ENCODE measurements around the gene MAP3K9.
A peak's percentile ranks its signal among the peaks of the same experiment; 100 is the strongest.

The MAP3K9 gene

DNA sequence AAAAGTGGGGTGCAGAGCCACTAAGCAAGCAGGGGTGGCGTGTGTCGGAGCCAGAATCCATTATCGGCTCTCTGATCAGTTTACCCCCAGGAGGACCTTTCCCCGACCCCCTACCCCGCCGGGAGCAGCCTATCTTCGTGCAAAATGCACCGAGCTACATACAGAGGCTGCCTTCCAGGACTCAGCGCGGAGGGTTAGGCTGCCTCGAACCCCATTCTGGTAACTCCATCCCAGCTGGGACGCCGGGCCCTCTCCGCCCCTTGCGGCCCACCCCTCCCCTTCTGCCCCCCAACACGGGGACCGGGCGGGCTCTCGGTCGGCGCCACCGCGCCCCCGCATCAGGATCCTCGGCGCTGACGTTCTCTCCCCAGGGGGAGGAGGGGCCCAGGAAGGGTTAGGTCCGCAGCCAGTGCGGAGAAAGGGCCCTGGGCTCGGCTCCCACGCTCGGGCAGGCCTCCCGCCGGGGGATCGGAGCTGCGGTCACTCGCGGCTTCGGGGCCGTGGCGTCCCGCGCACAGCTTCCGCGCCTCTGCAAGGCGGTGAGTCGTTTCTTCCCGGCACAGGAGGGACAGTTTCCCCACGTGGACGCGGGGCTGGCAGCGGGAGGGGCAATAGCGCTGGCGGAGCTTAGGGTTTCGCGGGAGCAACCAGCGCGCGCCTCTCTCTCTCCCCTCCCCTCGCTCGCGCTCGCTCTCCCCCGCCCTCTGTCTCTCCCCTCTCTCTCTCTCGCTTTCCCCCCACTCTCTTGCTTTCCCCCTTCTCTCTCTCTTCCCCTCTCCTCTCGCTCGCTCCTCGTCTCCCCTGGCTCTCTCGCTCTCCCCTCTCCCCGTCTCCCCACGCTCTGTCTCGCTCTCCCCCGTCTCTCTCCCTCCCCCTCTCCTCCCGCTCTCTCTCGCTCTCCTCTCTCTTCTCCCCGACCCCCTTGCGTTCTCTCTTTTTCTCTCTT is 12.5 kb upstream of the MAP3K9 start:
- peak; percentile 71 for ATAC-seq
- TF ChIP-seq RARB (CRISPR knock-in tag; IDR thresholded peaks at IDR 0.05) (no peak), ESRRG (CRISPR knock-in tag; IDR thresholded peaks at IDR 0.05) (no peak), OSR1 (CRISPR knock-in tag; IDR thresholded peaks at IDR 0.05) (no peak), ISL1 (CRISPR knock-in tag; IDR thresholded peaks at IDR 0.05) (no peak), BACH2 (CRISPR knock-in tag; IDR thresholded peaks at IDR 0.05; ENCODE audit: borderline replicate concordance) (no peak), ZNF70 (CRISPR knock-in tag; IDR thresholded peaks at IDR 0.05) (no peak), SNAI2 (CRISPR knock-in tag; IDR thresholded peaks at IDR 0.05) (no peak), ZFP30 (CRISPR knock-in tag; IDR thresholded peaks at IDR 0.05) (no peak), TOX (CRISPR knock-in tag; IDR thresholded peaks at IDR 0.05; ENCODE audit: borderline replicate concordance) (no peak), CSDC2 (CRISPR knock-in tag; IDR thresholded peaks at IDR 0.05) (no peak), GLIS3 (CRISPR knock-in tag; IDR thresholded peaks at IDR 0.05) (no peak), ZNF8 (CRISPR knock-in tag; IDR thresholded peaks at IDR 0.05) (no peak), PPARA (CRISPR knock-in tag; IDR thresholded peaks at IDR 0.05; ENCODE audit: borderline replicate concordance) (no peak)
- TF ChIP-seq, protein P1, sequence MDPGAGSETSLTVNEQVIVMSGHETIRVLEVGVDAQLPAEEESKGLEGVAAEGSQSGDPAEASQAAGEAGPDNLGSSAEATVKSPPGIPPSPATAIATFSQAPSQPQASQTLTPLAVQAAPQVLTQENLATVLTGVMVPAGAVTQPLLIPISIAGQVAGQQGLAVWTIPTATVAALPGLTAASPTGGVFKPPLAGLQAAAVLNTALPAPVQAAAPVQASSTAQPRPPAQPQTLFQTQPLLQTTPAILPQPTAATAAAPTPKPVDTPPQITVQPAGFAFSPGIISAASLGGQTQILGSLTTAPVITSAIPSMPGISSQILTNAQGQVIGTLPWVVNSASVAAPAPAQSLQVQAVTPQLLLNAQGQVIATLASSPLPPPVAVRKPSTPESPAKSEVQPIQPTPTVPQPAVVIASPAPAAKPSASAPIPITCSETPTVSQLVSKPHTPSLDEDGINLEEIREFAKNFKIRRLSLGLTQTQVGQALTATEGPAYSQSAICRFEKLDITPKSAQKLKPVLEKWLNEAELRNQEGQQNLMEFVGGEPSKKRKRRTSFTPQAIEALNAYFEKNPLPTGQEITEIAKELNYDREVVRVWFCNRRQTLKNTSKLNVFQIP (CRISPR knock-in tag; IDR thresholded peaks at IDR 0.05; ENCODE audit: borderline replicate concordance, low read depth), result no peak
- TF ChIP-seq, protein P2, sequence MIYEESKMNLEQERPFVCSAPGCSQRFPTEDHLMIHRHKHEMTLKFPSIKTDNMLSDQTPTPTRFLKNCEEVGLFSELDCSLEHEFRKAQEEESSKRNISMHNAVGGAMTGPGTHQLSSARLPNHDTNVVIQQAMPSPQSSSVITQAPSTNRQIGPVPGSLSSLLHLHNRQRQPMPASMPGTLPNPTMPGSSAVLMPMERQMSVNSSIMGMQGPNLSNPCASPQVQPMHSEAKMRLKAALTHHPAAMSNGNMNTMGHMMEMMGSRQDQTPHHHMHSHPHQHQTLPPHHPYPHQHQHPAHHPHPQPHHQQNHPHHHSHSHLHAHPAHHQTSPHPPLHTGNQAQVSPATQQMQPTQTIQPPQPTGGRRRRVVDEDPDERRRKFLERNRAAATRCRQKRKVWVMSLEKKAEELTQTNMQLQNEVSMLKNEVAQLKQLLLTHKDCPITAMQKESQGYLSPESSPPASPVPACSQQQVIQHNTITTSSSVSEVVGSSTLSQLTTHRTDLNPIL (CRISPR knock-in tag; IDR thresholded peaks at IDR 0.05; ENCODE audit: low read depth), result no peak
- TF ChIP-seq, protein P3, sequence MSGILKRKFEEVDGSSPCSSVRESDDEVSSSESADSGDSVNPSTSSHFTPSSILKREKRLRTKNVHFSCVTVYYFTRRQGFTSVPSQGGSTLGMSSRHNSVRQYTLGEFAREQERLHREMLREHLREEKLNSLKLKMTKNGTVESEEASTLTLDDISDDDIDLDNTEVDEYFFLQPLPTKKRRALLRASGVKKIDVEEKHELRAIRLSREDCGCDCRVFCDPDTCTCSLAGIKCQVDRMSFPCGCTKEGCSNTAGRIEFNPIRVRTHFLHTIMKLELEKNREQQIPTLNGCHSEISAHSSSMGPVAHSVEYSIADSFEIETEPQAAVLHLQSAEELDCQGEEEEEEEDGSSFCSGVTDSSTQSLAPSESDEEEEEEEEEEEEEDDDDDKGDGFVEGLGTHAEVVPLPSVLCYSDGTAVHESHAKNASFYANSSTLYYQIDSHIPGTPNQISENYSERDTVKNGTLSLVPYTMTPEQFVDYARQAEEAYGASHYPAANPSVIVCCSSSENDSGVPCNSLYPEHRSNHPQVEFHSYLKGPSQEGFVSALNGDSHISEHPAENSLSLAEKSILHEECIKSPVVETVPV (CRISPR knock-in tag; IDR thresholded peaks at IDR 0.05), result no peak
- TF ChIP-seq, protein P4, sequence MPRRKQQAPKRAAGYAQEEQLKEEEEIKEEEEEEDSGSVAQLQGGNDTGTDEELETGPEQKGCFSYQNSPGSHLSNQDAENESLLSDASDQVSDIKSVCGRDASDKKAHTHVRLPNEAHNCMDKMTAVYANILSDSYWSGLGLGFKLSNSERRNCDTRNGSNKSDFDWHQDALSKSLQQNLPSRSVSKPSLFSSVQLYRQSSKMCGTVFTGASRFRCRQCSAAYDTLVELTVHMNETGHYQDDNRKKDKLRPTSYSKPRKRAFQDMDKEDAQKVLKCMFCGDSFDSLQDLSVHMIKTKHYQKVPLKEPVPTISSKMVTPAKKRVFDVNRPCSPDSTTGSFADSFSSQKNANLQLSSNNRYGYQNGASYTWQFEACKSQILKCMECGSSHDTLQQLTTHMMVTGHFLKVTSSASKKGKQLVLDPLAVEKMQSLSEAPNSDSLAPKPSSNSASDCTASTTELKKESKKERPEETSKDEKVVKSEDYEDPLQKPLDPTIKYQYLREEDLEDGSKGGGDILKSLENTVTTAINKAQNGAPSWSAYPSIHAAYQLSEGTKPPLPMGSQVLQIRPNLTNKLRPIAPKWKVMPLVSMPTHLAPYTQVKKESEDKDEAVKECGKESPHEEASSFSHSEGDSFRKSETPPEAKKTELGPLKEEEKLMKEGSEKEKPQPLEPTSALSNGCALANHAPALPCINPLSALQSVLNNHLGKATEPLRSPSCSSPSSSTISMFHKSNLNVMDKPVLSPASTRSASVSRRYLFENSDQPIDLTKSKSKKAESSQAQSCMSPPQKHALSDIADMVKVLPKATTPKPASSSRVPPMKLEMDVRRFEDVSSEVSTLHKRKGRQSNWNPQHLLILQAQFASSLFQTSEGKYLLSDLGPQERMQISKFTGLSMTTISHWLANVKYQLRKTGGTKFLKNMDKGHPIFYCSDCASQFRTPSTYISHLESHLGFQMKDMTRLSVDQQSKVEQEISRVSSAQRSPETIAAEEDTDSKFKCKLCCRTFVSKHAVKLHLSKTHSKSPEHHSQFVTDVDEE (CRISPR knock-in tag; IDR thresholded peaks at IDR 0.05), result no peak

DNA sequence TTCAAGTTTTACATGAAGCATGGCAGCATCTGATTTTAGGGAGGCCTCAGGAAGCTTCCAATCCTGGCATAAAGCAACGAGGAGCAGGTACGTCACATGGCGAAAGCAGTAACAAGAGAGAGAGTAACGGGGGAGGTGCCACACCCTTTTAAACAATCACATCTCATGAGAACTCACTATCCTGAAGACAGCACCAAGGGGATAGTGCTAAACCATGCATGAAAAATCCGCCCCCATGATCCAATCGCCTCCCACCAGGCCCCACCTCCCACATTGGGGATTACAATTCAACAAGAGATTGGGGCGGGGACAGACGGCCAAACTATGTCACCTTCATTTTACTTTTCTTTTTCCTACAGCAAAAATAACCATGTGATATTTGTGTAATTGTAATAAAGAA is 7.2 kb upstream of the MAP3K9 start:
- ATAC-seq, result no peak
- TF ChIP-seq ZNF8 (CRISPR knock-in tag; IDR thresholded peaks at IDR 0.05) (no peak), ESRRG (CRISPR knock-in tag; IDR thresholded peaks at IDR 0.05) (no peak), TOX (CRISPR knock-in tag; IDR thresholded peaks at IDR 0.05; ENCODE audit: borderline replicate concordance) (no peak), BACH2 (CRISPR knock-in tag; IDR thresholded peaks at IDR 0.05; ENCODE audit: borderline replicate concordance) (no peak), PPARA (CRISPR knock-in tag; IDR thresholded peaks at IDR 0.05; ENCODE audit: borderline replicate concordance) (no peak), ZNF565 (CRISPR knock-in tag; conservative IDR thresholded peaks at IDR 0.05; ENCODE audit: low read depth) (no peak)

DNA sequence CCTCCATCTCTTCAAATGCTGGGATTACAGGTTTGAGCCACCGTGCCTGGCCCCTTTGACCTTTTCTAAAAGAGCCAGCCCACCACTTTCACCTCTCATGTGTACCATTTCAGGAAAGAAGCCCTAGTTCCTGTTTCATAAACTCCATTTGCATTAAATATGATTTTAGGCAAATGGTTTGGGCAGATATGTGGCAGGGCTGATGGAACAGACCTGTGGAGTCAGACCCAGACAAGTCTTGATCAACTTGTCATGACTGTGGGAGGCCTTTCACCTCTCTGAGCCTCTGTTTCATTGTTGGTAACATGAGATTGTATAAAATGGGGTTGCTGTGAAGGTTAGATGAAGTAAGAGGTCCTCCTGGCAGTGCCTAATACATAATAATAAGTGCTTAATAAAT is 5.2 kb upstream of the MAP3K9 start:
- no peak for ATAC-seq
- no peak for TF ChIP-seq OSR1 (CRISPR knock-in tag; IDR thresholded peaks at IDR 0.05)
- TF ChIP-seq, protein P5, sequence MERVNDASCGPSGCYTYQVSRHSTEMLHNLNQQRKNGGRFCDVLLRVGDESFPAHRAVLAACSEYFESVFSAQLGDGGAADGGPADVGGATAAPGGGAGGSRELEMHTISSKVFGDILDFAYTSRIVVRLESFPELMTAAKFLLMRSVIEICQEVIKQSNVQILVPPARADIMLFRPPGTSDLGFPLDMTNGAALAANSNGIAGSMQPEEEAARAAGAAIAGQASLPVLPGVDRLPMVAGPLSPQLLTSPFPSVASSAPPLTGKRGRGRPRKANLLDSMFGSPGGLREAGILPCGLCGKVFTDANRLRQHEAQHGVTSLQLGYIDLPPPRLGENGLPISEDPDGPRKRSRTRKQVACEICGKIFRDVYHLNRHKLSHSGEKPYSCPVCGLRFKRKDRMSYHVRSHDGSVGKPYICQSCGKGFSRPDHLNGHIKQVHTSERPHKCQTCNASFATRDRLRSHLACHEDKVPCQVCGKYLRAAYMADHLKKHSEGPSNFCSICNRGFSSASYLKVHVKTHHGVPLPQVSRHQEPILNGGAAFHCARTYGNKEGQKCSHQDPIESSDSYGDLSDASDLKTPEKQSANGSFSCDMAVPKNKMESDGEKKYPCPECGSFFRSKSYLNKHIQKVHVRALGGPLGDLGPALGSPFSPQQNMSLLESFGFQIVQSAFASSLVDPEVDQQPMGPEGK (CRISPR knock-in tag; IDR thresholded peaks at IDR 0.05; ENCODE audit: borderline replicate concordance), result no peak
- no peak for TF ChIP-seq ZFP3 (CRISPR knock-in tag; IDR thresholded peaks at IDR 0.05)
- TF ChIP-seq SNAI2 (CRISPR knock-in tag; IDR thresholded peaks at IDR 0.05), result no peak
- TF ChIP-seq, protein P1 (CRISPR knock-in tag; IDR thresholded peaks at IDR 0.05; ENCODE audit: borderline replicate concordance, low read depth), result no peak
